ENCODE results near the gene LZIC.

DNA sequence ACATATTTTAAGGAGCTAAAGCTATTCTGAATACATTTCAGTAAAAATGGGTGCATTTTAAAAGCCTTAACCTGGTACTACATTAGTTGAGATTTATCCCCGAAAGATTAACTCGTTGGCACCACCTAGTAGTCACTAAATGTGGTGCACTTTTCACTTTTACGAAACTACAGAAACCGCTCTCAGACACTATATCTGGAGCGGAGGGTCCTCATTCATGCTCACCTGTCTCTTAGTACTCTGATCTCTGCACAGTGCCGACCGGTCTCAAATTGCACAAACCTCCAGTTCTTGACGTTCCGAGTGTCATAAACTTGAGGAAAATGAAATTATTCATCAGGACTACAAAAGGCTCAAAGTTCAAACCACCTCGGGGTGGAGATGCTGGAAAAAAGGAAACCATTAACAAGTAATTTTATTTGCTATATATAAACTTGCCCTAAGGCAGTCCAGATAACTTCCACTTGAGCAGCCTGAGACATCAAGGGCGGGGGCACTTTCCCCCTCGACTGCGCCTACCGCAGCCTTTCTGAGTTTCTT lies 722 bp downstream of the LZIC start:
- TF ChIP-seq, protein P1, sequence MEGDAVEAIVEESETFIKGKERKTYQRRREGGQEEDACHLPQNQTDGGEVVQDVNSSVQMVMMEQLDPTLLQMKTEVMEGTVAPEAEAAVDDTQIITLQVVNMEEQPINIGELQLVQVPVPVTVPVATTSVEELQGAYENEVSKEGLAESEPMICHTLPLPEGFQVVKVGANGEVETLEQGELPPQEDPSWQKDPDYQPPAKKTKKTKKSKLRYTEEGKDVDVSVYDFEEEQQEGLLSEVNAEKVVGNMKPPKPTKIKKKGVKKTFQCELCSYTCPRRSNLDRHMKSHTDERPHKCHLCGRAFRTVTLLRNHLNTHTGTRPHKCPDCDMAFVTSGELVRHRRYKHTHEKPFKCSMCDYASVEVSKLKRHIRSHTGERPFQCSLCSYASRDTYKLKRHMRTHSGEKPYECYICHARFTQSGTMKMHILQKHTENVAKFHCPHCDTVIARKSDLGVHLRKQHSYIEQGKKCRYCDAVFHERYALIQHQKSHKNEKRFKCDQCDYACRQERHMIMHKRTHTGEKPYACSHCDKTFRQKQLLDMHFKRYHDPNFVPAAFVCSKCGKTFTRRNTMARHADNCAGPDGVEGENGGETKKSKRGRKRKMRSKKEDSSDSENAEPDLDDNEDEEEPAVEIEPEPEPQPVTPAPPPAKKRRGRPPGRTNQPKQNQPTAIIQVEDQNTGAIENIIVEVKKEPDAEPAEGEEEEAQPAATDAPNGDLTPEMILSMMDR (IDR thresholded peaks at IDR 0.05): peak in 3 of 4 experiments; percentile 29 to 35 (median 30)
- no peak for TF ChIP-seq POLR2AphosphoS5 (IDR thresholded peaks at IDR 0.05)
- TF ChIP-seq POLR2A (IDR thresholded peaks at IDR 0.05): no peak
- no peak for TF ChIP-seq EP300 (IDR thresholded peaks at IDR 0.05)

Measured in sigmoid colon (tissue), 4 donors.